ENCODE data around the gene CHST10. TPM values are rescaled to one million over a fixed set of nuclear protein-coding genes. Genes with fewer than 3 reads are reported as not detected.

Gene CHST10
- total RNA-seq, 1 donor from 2014 or later: 6.8 TPM

- DNase-seq (ENCODE audit: low spot score): no peak
These were observed 1.0 kb downstream of the CHST10 start for GRCh38 chr2:100416397-100416934.

- DNase-seq (ENCODE audit: low spot score): no peak
These were observed 3.9 kb downstream of the CHST10 start for GRCh38 chr2:100413571-100413970.

GRCh38 chr2:100412881-100413321, 4.6 kb downstream of the CHST10 start:
- DNase-seq (ENCODE audit: low spot score): no peak

- DNase-seq (ENCODE audit: low spot score): no peak
These were observed 5.0 kb downstream of the CHST10 start for GRCh38 chr2:100412466-100412865.

- DNase-seq (ENCODE audit: low spot score): no peak
These were observed 5.6 kb downstream of the CHST10 start for GRCh38 chr2:100411841-100412292.

- DNase-seq (ENCODE audit: low spot score): no peak
These were observed 7.4 kb downstream of the CHST10 start for GRCh38 chr2:100409975-100410647.

GRCh38 chr2:100409461-100409860, 8.0 kb downstream of the CHST10 start:
- no peak for DNase-seq (ENCODE audit: low spot score)

GRCh38 chr2:100408941-100409340, 8.5 kb downstream of the CHST10 start:
- DNase-seq (ENCODE audit: low spot score): no peak

- DNase-seq (ENCODE audit: low spot score): no peak
These were observed 9.4 kb downstream of the CHST10 start for GRCh38 chr2:100408104-100408503.

GRCh38 chr2:100407563-100407962, 9.9 kb downstream of the CHST10 start:
- DNase-seq (ENCODE audit: low spot score): no peak

- DNase-seq (ENCODE audit: low spot score): no peak
These were observed 10.4 kb downstream of the CHST10 start for GRCh38 chr2:100407073-100407472.

- DNase-seq (ENCODE audit: low spot score): no peak
These were observed 11.4 kb downstream of the CHST10 start for GRCh38 chr2:100406120-100406508.

- DNase-seq (ENCODE audit: low spot score): no peak
These were observed 11.9 kb downstream of the CHST10 start for GRCh38 chr2:100405403-100406119.

- no peak for DNase-seq (ENCODE audit: low spot score)
These were observed 13.1 kb downstream of the CHST10 start for GRCh38 chr2:100404411-100404810.

GRCh38 chr2:100403722-100404121, 13.7 kb downstream of the CHST10 start:
- no peak for DNase-seq (ENCODE audit: low spot score)

- no peak for DNase-seq (ENCODE audit: low spot score)
These were observed 16.2 kb downstream of the CHST10 start for GRCh38 chr2:100401268-100401667.

- DNase-seq (ENCODE audit: low spot score): no peak
These were observed 17.8 kb downstream of the CHST10 start for GRCh38 chr2:100399714-100400113.

- DNase-seq (ENCODE audit: low spot score): no peak
These were observed 19.5 kb downstream of the CHST10 start for GRCh38 chr2:100397976-100398375.

GRCh38 chr2:100397118-100397860, 20.2 kb downstream of the CHST10 start:
- DNase-seq (ENCODE audit: low spot score): no peak

- DNase-seq (ENCODE audit: low spot score): no peak
These were observed 21.0 kb downstream of the CHST10 start for GRCh38 chr2:100396483-100396882.

- no peak for DNase-seq (ENCODE audit: low spot score)
These were observed 21.7 kb downstream of the CHST10 start for GRCh38 chr2:100395532-100396350.
